ENCODE results near the gene DVL3. TPM values are rescaled to one million over a fixed set of nuclear protein-coding genes. Genes with fewer than 3 reads are reported as not detected.
"Not testable (repeated sequence)": the region's sequence is repeated elsewhere in the genome, so short reads cannot be mapped to it uniquely, and the experiment has no call there.

DVL3 gene
- total and polyA plus RNA-seq, 2 donors (not counting 1 experiment from before 2014, with no cell fraction given), result 42.7 to 92.0 TPM

DNA sequence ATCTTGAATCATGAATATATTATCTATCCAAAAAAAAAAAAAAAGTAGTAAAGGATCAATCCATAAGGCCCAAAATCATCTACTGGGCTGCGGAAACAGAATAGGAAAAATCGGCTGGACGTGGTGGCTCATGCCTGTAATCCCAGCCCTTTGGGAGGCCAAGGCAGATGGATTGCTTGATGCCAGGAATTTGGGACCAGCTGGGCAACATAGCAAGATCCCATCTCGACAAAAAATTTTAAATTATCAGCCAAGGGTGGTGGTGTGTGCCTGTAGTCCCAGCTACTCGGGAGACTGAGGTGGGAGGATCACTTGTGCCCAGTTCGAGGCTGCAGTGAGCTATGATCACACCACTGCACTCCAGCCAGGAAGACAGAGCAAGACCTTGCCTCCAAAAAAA is 6.1 kb upstream of the DVL3 start:
- no peak overlapping the region for H3K27ac ChIP-seq (ENCODE audit: low read length in 2 of 2)
- Mint-ChIP-seq H3K27me3 (no peaks in the 10 kb centered on the region), H3K4me3 (no peak overlapping the region), H3K9me3 (ENCODE audit: insufficient read depth) (no peaks in the 10 kb centered on the region), H3K4me1 (peaks cover 11% of the 10 kb centered on the region), H3K27ac (no peak overlapping the region)
- H2AFZ ChIP-seq (ENCODE audit: insufficient read depth, low read depth, low read length, poor library complexity, severe bottlenecking), result no peak overlapping the region
- no peaks in the 10 kb centered on the region for H3K27me3 ChIP-seq (replicated peaks in 1 of 4; ENCODE audit: control extremely low read depth in 1 of 4, control insufficient read depth in 3 of 4, insufficient read depth in 4 of 4, low read length in 3 of 4)
- no peak overlapping the region for H3K4me3 ChIP-seq (ENCODE audit: control extremely low read depth in 1 of 5, extremely low read depth in 1 of 5, insufficient read depth in 1 of 5, low read depth in 2 of 5, low read length in 4 of 5)
- CTCF ChIA-PET, result no interaction called here
- DNase-seq, result no peak
- no peak for TF ChIP-seq EZH2 (IDR thresholded peaks at IDR 0.05; ENCODE audit: borderline replicate concordance, insufficient read depth, low read depth, low read length, poor library complexity, severe bottlenecking)
- TF ChIP-seq, protein P1, sequence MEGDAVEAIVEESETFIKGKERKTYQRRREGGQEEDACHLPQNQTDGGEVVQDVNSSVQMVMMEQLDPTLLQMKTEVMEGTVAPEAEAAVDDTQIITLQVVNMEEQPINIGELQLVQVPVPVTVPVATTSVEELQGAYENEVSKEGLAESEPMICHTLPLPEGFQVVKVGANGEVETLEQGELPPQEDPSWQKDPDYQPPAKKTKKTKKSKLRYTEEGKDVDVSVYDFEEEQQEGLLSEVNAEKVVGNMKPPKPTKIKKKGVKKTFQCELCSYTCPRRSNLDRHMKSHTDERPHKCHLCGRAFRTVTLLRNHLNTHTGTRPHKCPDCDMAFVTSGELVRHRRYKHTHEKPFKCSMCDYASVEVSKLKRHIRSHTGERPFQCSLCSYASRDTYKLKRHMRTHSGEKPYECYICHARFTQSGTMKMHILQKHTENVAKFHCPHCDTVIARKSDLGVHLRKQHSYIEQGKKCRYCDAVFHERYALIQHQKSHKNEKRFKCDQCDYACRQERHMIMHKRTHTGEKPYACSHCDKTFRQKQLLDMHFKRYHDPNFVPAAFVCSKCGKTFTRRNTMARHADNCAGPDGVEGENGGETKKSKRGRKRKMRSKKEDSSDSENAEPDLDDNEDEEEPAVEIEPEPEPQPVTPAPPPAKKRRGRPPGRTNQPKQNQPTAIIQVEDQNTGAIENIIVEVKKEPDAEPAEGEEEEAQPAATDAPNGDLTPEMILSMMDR (IDR thresholded peaks at IDR 0.05), result no peak
- intact Hi-C loops (cut with micrococcal nuclease), result no loop called here
- peaks cover 11 to 12% of the 10 kb centered on the region in 2 donors for H3K4me1 ChIP-seq (ENCODE audit: control insufficient read depth in 2 of 2, insufficient read depth in 2 of 2, low read length in 2 of 2)
- no peak for ATAC-seq (ENCODE audit: low read depth)
- H3K36me3 ChIP-seq (replicated peaks in 1 of 2; ENCODE audit: control extremely low read depth in 1 of 2, control insufficient read depth in 1 of 2, extremely low read depth in 1 of 2, insufficient read depth in 2 of 2, low read length in 1 of 2), result peaks cover 6 to 22% of the 10 kb centered on the region in 2 experiments
- H4K20me1 ChIP-seq (ENCODE audit: control insufficient read depth, insufficient read depth, low read length, poor library complexity, severe bottlenecking), result no peaks in the 10 kb centered on the region
- H3K9me3 ChIP-seq (ENCODE audit: control extremely low read depth in 1 of 3, control insufficient read depth in 2 of 3, insufficient read depth in 1 of 3, low read length in 2 of 3), result no peaks in the 10 kb centered on the region
- no peak overlapping the region for H3K9ac ChIP-seq (ENCODE audit: low read length)
- POLR2A ChIA-PET, result no interaction called here
- H3K79me2 ChIP-seq (ENCODE audit: control insufficient read depth, insufficient read depth, low read length), result no peaks in the 10 kb centered on the region
- WGBS (ENCODE audit: insufficient coverage), result no CpG with 5 or more reads among the region's 6 CpGs
- no peak overlapping the region for H3K4me2 ChIP-seq (replicated peaks; ENCODE audit: low read depth, low read length, poor library complexity, severe bottlenecking)

DNA sequence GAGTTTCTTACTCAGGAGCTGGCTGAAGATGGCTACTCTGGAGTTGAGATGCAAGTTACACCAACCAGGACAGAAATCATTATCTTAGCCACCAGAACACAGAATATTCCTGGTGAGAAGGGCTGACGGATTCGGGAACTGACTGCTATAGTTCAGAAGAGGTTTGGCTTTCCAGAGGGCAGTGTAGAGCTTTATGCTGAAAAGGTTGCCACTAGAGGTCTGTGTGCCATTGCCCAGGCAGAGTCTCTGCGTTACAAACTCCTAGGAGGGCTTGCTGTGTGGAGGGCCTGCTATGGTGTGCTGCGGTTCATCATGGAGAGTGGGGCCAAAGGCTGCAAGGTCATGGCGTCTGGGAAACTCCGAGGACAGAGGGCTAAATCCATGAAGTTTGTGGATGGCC is 5.4 kb upstream of the DVL3 start:
- H3K27me3 ChIP-seq (replicated peaks in 1 of 4; ENCODE audit: control extremely low read depth in 1 of 4, control insufficient read depth in 3 of 4, insufficient read depth in 4 of 4, low read length in 3 of 4); H3K9me3 Mint-ChIP-seq (ENCODE audit: insufficient read depth); POLR2A ChIA-PET; H3K27ac Mint-ChIP-seq; H3K9ac ChIP-seq (ENCODE audit: low read length); H3K27ac ChIP-seq (ENCODE audit: low read length in 2 of 2); ATAC-seq (ENCODE audit: low read depth); CTCF ChIA-PET; H3K27me3 Mint-ChIP-seq; DNase-seq; H4K20me1 ChIP-seq (ENCODE audit: control insufficient read depth, insufficient read depth, low read length, poor library complexity, severe bottlenecking); H3K4me3 ChIP-seq (ENCODE audit: control extremely low read depth in 1 of 5, extremely low read depth in 1 of 5, insufficient read depth in 1 of 5, low read depth in 2 of 5, low read length in 4 of 5); H3K79me2 ChIP-seq (ENCODE audit: control insufficient read depth, insufficient read depth, low read length); intact Hi-C loops (cut with micrococcal nuclease); H2AFZ ChIP-seq (ENCODE audit: insufficient read depth, low read depth, low read length, poor library complexity, severe bottlenecking); H3K4me3 Mint-ChIP-seq; H3K9me3 ChIP-seq (ENCODE audit: control extremely low read depth in 1 of 3, control insufficient read depth in 2 of 3, insufficient read depth in 1 of 3, low read length in 2 of 3); H3K4me2 ChIP-seq (replicated peaks; ENCODE audit: low read depth, low read length, poor library complexity, severe bottlenecking): not testable (repeated sequence)
- peaks cover 11% of the 10 kb centered on the region for H3K4me1 Mint-ChIP-seq
- Histone ChIP-seq H3K36me3 (replicated peaks in 1 of 2; ENCODE audit: control extremely low read depth in 1 of 2, control insufficient read depth in 1 of 2, extremely low read depth in 1 of 2, insufficient read depth in 2 of 2, low read length in 1 of 2) (peaks cover 4 to 16% of the 10 kb centered on the region in 2 experiments), H3K4me1 (ENCODE audit: control insufficient read depth in 2 of 2, insufficient read depth in 2 of 2, low read length in 2 of 2) (peaks cover 8 to 10% of the 10 kb centered on the region in 2 donors)
- 94% methylated on average over 6 of the region's 6 CpGs for WGBS (ENCODE audit: insufficient coverage)
